Cardiac fibroblast (primary cell): ENCODE measurements around the gene DVL1.
A peak's percentile ranks its signal among the peaks of the same experiment; 100 is the strongest.

Source experiments
- DNase-seq, 2 donors: peaks; one replicate each; pipeline versions ENCODE4 v3.0.0 to v3.0.0-alpha.2; 2010; ENCODE audit warnings: low read depth in 2 of 2
- H3K4me3 ChIP-seq, 2 donors: replicated peaks in 1 of 2; 1 replicate in 1 of 2; 2 replicates in 1 of 2; pipeline ENCODE4 v1.5.1; 2011; ENCODE audit warnings: low read depth in 2 of 2, low read length in 2 of 2, mild to moderate bottlenecking in 2 of 2, moderate library complexity in 1 of 2
- CTCF ChIP-seq: IDR thresholded peaks from one replicate; pipeline ENCODE4 v1.5.1; 2011; ENCODE audit warnings: low read depth, mild to moderate bottlenecking, low read length, inconsistent platforms

The DVL1 gene

GRCh38 chr1:1324524-1325287 lies 24.5 kb downstream of the DVL1 start, which contains the start of the genes CPTP and INTS11:
CPTP (plus strand) TSS chr1:1324802; CDS start chr1:1326911, 2,109 bp downstream.
INTS11 (minus strand) TSS chr1:1324660; CDS start chr1:1324608, 52 bp downstream.
- peak within 1 kb of the TSS; percentile 81 to 86 for H3K4me3 ChIP-seq
- TF ChIP-seq CTCF: no peak
- peak; percentile 90 to 93 for DNase-seq

- no peak for DNase-seq
Observed at GRCh38 chr1:1324084-1324523, 25.1 kb downstream of the DVL1 start.

GRCh38 chr1:1322952-1323351 lies 26.3 kb downstream of the DVL1 start:
- DNase-seq: no peak
- no peak for TF ChIP-seq CTCF
- H3K4me3 ChIP-seq: no peak overlapping the region

More at GRCh38 chr1:1324084-1324523, 25.1 kb downstream of the DVL1 start:
- peak overlapping the region; percentile 63 to 86 for H3K4me3 ChIP-seq
- no peak for TF ChIP-seq CTCF

- H3K4me3 ChIP-seq: no peak overlapping the region
Observed at GRCh38 chr1:1322418-1322817, 26.8 kb downstream of the DVL1 start.

GRCh38 chr1:1321477-1321876 lies 27.7 kb downstream of the DVL1 start:
- DNase-seq: no peak
- no peak overlapping the region for H3K4me3 ChIP-seq
- TF ChIP-seq CTCF: no peak

More at GRCh38 chr1:1322418-1322817, 26.8 kb downstream of the DVL1 start:
- no peak for DNase-seq
- TF ChIP-seq CTCF: no peak

GRCh38 chr1:1320666-1321448 lies 28.4 kb downstream of the DVL1 start:
- H3K4me3 ChIP-seq: no peak overlapping the region
- peak in 1 of 2 donors; percentile 21 for DNase-seq
- TF ChIP-seq CTCF: no peak
